Mesodermal cell (in vitro differentiated cells): ENCODE results near the gene FRMD4A.

Experiments
- H3K27ac ChIP-seq: 2 replicates; pipeline ENCODE4 v1.7.0; 2013; ENCODE audit warnings: mild to moderate bottlenecking, low read depth, low read length, moderate library complexity; ENCODE audit not compliant: severe bottlenecking
- H3K36me3 ChIP-seq: 2 replicates; pipeline ENCODE4 v1.7.1; 2013; ENCODE audit warnings: mild to moderate bottlenecking, low read length, moderate library complexity; ENCODE audit not compliant: control insufficient read depth, insufficient read depth
- H3K4me1 ChIP-seq: one replicate; pipeline ENCODE4 v1.7.1; 2013; ENCODE audit warnings: mild to moderate bottlenecking, low read length; ENCODE audit not compliant: insufficient read depth, control insufficient read depth, poor library complexity, severe bottlenecking
- H3K4me3 ChIP-seq: 2 replicates; pipeline ENCODE4 v1.7.0; 2013; ENCODE audit warnings: low read length, control low read depth, mild to moderate bottlenecking; ENCODE audit not compliant: insufficient read depth, poor library complexity, severe bottlenecking; ENCODE audit errors: extremely low read depth
- H3K9me3 ChIP-seq: 2 replicates; pipeline ENCODE4 v1.7.1; 2013; ENCODE audit warnings: mild to moderate bottlenecking, low read length, moderate library complexity; ENCODE audit not compliant: control insufficient read depth
- WGBS, 2 experiments: methylation state at CpG; one replicate each; pipeline ENCODE4 v1.1.5; 2013; ENCODE audit warnings: missing lambda C conversion rate in 2 of 2; ENCODE audit not compliant: insufficient coverage in 2 of 2; 5-methylcytosine and 5-hydroxymethylcytosine counted together

The FRMD4A gene

GRCh38 chr10:13848520-13849445 lies 481.9 kb downstream of the FRMD4A start:
- Histone ChIP-seq H3K4me3 (no peak overlapping the region), H3K4me1 (peaks cover 17% of the 10 kb centered on the region), H3K9me3 (no peaks in the 10 kb centered on the region), H3K36me3 (peaks cover 46% of the 10 kb centered on the region), H3K27ac (no peak overlapping the region)
- WGBS, 2 experiments: 91 to 100% methylated on average over 6 to 12 of the region's 16 CpGs

DNA sequence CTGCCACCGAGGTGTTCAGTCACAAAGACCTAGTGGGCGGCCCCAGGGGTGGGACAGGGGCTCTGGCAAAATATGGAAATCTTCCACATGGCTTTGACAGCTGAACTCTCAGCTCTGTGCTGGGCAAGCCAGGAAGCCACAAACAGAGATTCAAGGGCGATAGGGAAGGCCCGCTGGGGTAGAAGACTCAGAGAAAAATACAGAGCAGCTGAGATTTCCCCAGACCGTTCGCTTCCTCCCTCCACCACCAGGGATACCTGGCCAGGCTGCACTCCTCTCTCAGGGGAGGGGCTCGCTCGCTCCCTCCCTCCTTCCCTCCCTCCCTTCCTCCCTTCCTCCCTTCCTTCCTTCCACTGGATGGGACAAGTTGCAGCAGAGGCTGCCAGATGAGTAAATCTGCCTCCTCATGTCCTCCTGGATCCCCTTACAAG lies 483.5 kb downstream of the FRMD4A start:
- Histone ChIP-seq H3K4me3 (no peak overlapping the region), H3K36me3 (peaks cover 41% of the 10 kb centered on the region), H3K4me1 (peaks cover 16% of the 10 kb centered on the region), H3K27ac (peak overlapping the region; percentile 36), H3K9me3 (peaks cover 5% of the 10 kb centered on the region)
- WGBS, 2 experiments: 68 to 74% methylated on average over 4 to 5 of the region's 8 CpGs

- Histone ChIP-seq H3K4me3 (no peak overlapping the region), H3K36me3 (peaks cover 52% of the 10 kb centered on the region), H3K9me3 (peaks cover 19% of the 10 kb centered on the region), H3K4me1 (peaks cover 16% of the 10 kb centered on the region), H3K27ac (no peak overlapping the region)
- 100% methylated on average over 1 of the region's 4 CpGs for WGBS, 2 experiments
These were observed 484.8 kb downstream of the FRMD4A start for GRCh38 chr10:13845897-13846296.

- Histone ChIP-seq H3K4me1 (peaks cover 24% of the 10 kb centered on the region), H3K9me3 (peaks cover 19% of the 10 kb centered on the region), H3K4me3 (no peak overlapping the region), H3K36me3 (peaks cover 42% of the 10 kb centered on the region), H3K27ac (no peak overlapping the region)
- WGBS, 2 experiments: 93 to 95% methylated on average over 2 to 6 of the region's 7 CpGs
These were observed 486.1 kb downstream of the FRMD4A start for GRCh38 chr10:13844651-13845050.

GRCh38 chr10:13842117-13842516 lies 488.6 kb downstream of the FRMD4A start:
- whole genome bisulfite sequencing, 2 experiments: 67 to 93% methylated on average over 2 to 3 of the region's 3 CpGs
- H3K4me1 ChIP-seq: peaks cover 21% of the 10 kb centered on the region
- peaks cover 28% of the 10 kb centered on the region for H3K36me3 ChIP-seq

GRCh38 chr10:13840036-13840435 lies 490.7 kb downstream of the FRMD4A start:
- H3K4me1 ChIP-seq: peaks cover 25% of the 10 kb centered on the region
- peaks cover 25% of the 10 kb centered on the region for H3K36me3 ChIP-seq
- peak overlapping the region; percentile 74 for H3K27ac ChIP-seq
- peaks cover 19% of the 10 kb centered on the region for H3K9me3 ChIP-seq
- H3K4me3 ChIP-seq: no peak overlapping the region
- WGBS, 2 experiments: 80 to 94% methylated on average over 2 of the region's 3 CpGs

More at GRCh38 chr10:13842117-13842516, 488.6 kb downstream of the FRMD4A start:
- no peak overlapping the region for H3K4me3 ChIP-seq
- H3K27ac ChIP-seq: no peak overlapping the region
- H3K9me3 ChIP-seq: peaks cover 19% of the 10 kb centered on the region

DNA sequence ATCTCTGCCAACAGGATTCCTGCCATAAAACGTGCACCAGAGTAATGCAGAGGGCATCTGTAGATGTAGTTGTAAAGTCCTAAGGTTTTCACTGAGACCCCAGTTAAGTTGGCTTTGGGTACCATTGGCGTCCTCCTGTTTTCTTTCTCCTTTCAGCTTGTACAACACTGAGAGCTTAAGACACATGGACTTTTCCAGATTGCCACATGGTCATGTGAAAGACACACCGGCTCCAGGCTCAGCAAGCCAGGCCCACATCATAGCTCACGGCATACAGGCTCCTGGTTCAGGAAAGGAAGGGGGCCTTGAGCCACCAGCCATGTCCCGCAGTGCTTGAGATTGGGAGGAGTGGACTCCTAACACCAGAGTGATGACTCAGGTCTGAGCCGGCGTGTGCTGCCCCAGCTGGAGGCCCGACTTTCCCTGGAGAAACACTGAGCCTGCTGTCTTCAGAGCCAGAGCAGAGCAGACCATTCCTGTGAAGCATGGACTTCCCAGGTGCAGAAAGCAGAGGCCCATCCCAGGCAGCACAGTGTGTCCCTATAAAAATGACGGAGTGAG lies 491.2 kb downstream of the FRMD4A start:
- H3K9me3 ChIP-seq: peaks cover 19% of the 10 kb centered on the region
- H3K4me3 ChIP-seq: no peak overlapping the region
- peak overlapping the region; percentile 74 for H3K27ac ChIP-seq
- peaks cover 23% of the 10 kb centered on the region for H3K4me1 ChIP-seq
- WGBS, 2 experiments: 56 to 58% methylated on average over 8 of the region's 9 CpGs
- peaks cover 25% of the 10 kb centered on the region for H3K36me3 ChIP-seq

- Histone ChIP-seq H3K9me3 (peaks cover 19% of the 10 kb centered on the region), H3K4me1 (peaks cover 23% of the 10 kb centered on the region), H3K27ac (peak overlapping the region; percentile 74), H3K4me3 (no peak overlapping the region), H3K36me3 (peaks cover 25% of the 10 kb centered on the region)
These were observed 491.7 kb downstream of the FRMD4A start for GRCh38 chr10:13839030-13839429.

GRCh38 chr10:13837966-13838365 lies 492.8 kb downstream of the FRMD4A start:
- Histone ChIP-seq H3K36me3 (peaks cover 28% of the 10 kb centered on the region), H3K9me3 (peaks cover 16% of the 10 kb centered on the region), H3K4me3 (no peak overlapping the region), H3K4me1 (peaks cover 23% of the 10 kb centered on the region), H3K27ac (no peak overlapping the region)
- WGBS, 2 experiments: 100% methylated on average over 1 of the region's 3 CpGs; no CpG with 5 or more reads in 1 of the 2 experiments

DNA sequence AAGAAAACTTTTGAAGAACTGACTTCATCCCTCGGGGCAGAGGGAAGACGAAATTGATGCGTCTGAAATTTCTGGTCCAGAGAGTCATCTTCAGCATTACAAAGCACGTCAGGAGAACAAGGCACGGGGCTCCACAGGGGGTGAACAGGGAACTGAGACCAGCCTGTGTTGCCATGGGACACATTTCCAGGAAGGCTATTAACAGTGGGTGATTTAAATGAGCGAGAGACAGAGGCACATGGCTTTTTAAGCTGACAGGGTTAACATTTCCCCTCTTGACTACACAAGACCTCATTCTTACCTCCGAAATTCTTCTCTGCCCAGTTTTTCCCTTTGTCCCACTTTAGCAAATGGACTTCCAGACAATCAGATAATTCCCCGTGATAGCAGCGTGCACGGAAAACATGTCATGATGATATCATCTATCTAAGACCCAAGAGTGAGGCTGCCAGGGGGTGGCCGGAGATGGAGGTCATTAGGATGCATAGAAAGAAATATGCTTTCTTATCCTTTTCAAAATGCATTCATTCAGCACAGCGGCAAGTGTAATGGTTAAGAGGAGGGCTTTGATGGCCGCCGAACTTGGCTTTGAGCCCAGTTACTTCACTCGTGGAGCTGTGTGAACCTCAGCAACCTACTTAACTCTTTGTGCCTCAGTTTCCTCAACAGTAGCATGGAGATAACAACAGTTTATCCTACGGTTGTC lies 496.0 kb downstream of the FRMD4A start:
- no peak overlapping the region for H3K4me3 ChIP-seq
- peak overlapping the region; percentile 20 for H3K27ac ChIP-seq
- WGBS, 2 experiments: 38 to 43% methylated on average over 10 of the region's 16 CpGs
- H3K4me1 ChIP-seq: peaks cover 29% of the 10 kb centered on the region
- peaks cover 32% of the 10 kb centered on the region for H3K36me3 ChIP-seq
- H3K9me3 ChIP-seq: no peaks in the 10 kb centered on the region
